Measurements from ENCODE around the gene ALS2CL.

GRCh38 chr3:46709721-46710120 is 16.2 kb upstream of the ALS2CL start:
- TF ChIP-seq LEF1 (IDR thresholded peaks at IDR 0.05; ENCODE audit: borderline replicate concordance), result no peak
- TF ChIP-seq FOXM1 (IDR thresholded peaks at IDR 0.05; ENCODE audit: borderline replicate concordance), result no peak
- no peak for TF ChIP-seq BHLHE40 (IDR thresholded peaks at IDR 0.05; ENCODE audit: borderline replicate concordance)
- TF ChIP-seq PKNOX1 (IDR thresholded peaks at IDR 0.05), result no peak
- no peak for TF ChIP-seq SP1 (IDR thresholded peaks at IDR 0.05)
- TF ChIP-seq TARDBP (IDR thresholded peaks at IDR 0.05), result no peak
- TF ChIP-seq ELF4 (IDR thresholded peaks at IDR 0.05), result no peak
- no peak for TF ChIP-seq ARNT (IDR thresholded peaks at IDR 0.05)
- TF ChIP-seq SUZ12 (IDR thresholded peaks at IDR 0.05), result no peak
- TF ChIP-seq NFRKB (IDR thresholded peaks at IDR 0.05), result no peak
- TF ChIP-seq FOXA1 (IDR thresholded peaks at IDR 0.05), result no peak
- TF ChIP-seq HDGF (IDR thresholded peaks at IDR 0.05; ENCODE audit: borderline replicate concordance), result no peak
